Osteoblast (primary cell): ENCODE measurements around the gene CABLES1. TPM values are rescaled to one million over a fixed set of nuclear protein-coding genes. Genes with fewer than 3 reads are reported as not detected.

Experiments
- DNase-seq: peaks from one replicate; pipeline ENCODE4 v3.0.0; 2011; ENCODE audit warnings: low spot score, mixed read lengths; ENCODE audit not compliant: insufficient read length; ENCODE audit errors: missing footprints
- H2AFZ ChIP-seq: 2 replicates; pipeline ENCODE4 v1.6.0; 2011; ENCODE audit warnings: mild to moderate bottlenecking, low read length
- H3K27ac ChIP-seq: 2 replicates; pipeline ENCODE4 v1.5.1; 2011; ENCODE audit warnings: mild to moderate bottlenecking, low read depth, low read length, moderate library complexity
- H3K27me3 ChIP-seq: 2 replicates; pipeline ENCODE4 v1.6.0; 2012; ENCODE audit warnings: mild to moderate bottlenecking, control low read depth, inconsistent platforms, low read length, moderate library complexity; ENCODE audit not compliant: insufficient read depth
- H3K36me3 ChIP-seq: 2 replicates; pipeline ENCODE4 v1.5.1; 2011; ENCODE audit warnings: mild to moderate bottlenecking, low read length, control low read depth, moderate library complexity; ENCODE audit not compliant: insufficient read depth
- H3K4me1 ChIP-seq: 2 replicates; pipeline ENCODE4 v1.5.1; 2011; ENCODE audit warnings: mild to moderate bottlenecking, low read length, control low read depth, moderate library complexity; ENCODE audit not compliant: insufficient read depth
- H3K4me2 ChIP-seq: 2 replicates; pipeline ENCODE4 v1.6.0; 2011; ENCODE audit warnings: mild to moderate bottlenecking, low read length; ENCODE audit not compliant: insufficient read depth
- H3K4me3 ChIP-seq: fragments of 200-600 bp; sonication (generic); 3 replicates; pipeline ENCODE4 v1.5.1; 2012; ENCODE audit warnings: mild to moderate bottlenecking, low read length, inconsistent platforms; ENCODE audit not compliant: insufficient read depth
- H3K79me2 ChIP-seq: 2 replicates; pipeline ENCODE4 v1.6.0; 2012; ENCODE audit warnings: mild to moderate bottlenecking, low read length, control low read depth, inconsistent platforms; ENCODE audit not compliant: insufficient read depth
- H3K9me3 ChIP-seq: 2 replicates; pipeline ENCODE4 v1.5.1; 2011; ENCODE audit warnings: low read depth, low read length, control low read depth
- H4K20me1 ChIP-seq: 2 replicates; pipeline ENCODE4 v1.6.0; 2012; ENCODE audit warnings: mild to moderate bottlenecking, low read length, control low read depth; ENCODE audit not compliant: insufficient read depth
- total RNA-seq: library from RNA; depleted of rRNA; stranded (reverse); fragments of >200 nt; gene quantifications from 2 replicates; pipeline ENCODE4 v1.2.3, GENCODE V29; 2012
- TF ChIP-seq, protein P1 (sequence below): IDR thresholded peaks from 2 replicates; pipeline ENCODE4 v1.5.1; 2011; ENCODE audit warnings: mild to moderate bottlenecking, low read depth, low read length, moderate library complexity; ENCODE audit errors: extremely low read depth

Gene CABLES1
- total RNA-seq, 1 donor = 13.0 TPM

DNA sequence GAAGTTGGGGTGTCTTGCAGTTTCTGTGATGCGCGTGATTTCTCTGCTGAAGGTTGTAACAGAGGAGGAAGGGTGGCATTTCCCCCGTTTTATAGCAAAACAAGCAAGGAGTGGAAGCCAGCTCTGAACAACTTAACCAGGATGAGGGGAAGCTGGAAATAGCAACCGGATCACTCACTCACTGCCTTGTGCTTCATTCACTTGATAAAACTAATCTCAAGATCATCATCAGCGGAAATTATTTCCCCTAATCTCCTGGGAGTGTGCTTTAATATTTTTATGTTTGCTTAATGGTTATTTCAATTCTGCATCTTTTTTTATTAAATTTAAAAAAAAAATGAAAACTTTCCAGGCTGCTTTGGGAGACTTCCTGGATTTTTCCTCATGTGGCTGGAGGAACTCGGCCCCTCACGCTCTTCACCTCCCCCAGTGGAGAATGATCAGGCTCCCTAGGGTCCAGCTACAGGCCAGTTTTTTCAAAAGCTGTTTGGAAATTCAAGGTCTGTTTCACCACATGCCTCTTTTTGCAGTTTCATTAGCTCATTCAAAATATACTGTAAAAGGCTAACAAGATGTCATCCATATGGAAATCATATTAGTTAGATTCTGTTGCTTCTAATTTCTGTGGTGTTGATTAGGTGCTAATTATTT lies 31.7 kb downstream of the CABLES1 start:
- Histone ChIP-seq H3K4me1 (peaks cover 12% of the 10 kb centered on the region), H2AFZ (no peak overlapping the region), H3K79me2 (peaks cover 57% of the 10 kb centered on the region), H3K9me3 (no peaks in the 10 kb centered on the region), H3K4me3 (no peak overlapping the region), H3K27me3 (no peaks in the 10 kb centered on the region), H3K27ac (peak overlapping the region; percentile 50), H3K36me3 (no peaks in the 10 kb centered on the region), H3K4me2 (peak overlapping the region; percentile 15), H4K20me1 (peaks cover 31% of the 10 kb centered on the region)
- DNase-seq = peak; percentile 90
- TF ChIP-seq, protein P1, sequence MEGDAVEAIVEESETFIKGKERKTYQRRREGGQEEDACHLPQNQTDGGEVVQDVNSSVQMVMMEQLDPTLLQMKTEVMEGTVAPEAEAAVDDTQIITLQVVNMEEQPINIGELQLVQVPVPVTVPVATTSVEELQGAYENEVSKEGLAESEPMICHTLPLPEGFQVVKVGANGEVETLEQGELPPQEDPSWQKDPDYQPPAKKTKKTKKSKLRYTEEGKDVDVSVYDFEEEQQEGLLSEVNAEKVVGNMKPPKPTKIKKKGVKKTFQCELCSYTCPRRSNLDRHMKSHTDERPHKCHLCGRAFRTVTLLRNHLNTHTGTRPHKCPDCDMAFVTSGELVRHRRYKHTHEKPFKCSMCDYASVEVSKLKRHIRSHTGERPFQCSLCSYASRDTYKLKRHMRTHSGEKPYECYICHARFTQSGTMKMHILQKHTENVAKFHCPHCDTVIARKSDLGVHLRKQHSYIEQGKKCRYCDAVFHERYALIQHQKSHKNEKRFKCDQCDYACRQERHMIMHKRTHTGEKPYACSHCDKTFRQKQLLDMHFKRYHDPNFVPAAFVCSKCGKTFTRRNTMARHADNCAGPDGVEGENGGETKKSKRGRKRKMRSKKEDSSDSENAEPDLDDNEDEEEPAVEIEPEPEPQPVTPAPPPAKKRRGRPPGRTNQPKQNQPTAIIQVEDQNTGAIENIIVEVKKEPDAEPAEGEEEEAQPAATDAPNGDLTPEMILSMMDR = no peak

DNA sequence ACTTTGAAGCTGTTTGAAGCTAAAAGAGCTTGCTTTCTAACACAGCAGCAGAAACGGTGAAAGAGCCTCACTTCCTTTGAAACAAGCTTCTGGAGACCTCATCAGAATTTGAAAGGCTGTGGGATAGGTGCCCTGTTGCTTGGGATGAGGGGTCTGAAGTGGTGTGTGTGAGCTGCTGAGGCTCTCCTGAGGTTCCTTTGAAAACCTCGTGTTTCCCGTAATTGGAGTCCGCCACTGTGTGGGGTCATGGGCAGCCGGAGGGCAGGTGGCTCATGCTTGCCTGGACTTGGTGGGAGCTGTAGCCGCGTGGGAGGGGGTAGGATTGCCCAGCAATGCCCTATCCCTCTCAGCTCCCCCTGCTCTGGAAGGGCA lies 34.4 kb downstream of the CABLES1 start:
- no peaks in the 10 kb centered on the region for H3K27me3 ChIP-seq
- DNase-seq = no peak
- no peak overlapping the region for H3K4me3 ChIP-seq
- H3K79me2 ChIP-seq = peaks cover 44% of the 10 kb centered on the region
- TF ChIP-seq, protein P1 = no peak
- H3K4me1 ChIP-seq = peaks cover 12% of the 10 kb centered on the region
- H3K9me3 ChIP-seq = no peaks in the 10 kb centered on the region
- H3K4me2 ChIP-seq = no peak overlapping the region
- H3K27ac ChIP-seq = no peak overlapping the region
- H4K20me1 ChIP-seq = peaks cover 29% of the 10 kb centered on the region
- H2AFZ ChIP-seq = no peak overlapping the region
- no peaks in the 10 kb centered on the region for H3K36me3 ChIP-seq

DNA sequence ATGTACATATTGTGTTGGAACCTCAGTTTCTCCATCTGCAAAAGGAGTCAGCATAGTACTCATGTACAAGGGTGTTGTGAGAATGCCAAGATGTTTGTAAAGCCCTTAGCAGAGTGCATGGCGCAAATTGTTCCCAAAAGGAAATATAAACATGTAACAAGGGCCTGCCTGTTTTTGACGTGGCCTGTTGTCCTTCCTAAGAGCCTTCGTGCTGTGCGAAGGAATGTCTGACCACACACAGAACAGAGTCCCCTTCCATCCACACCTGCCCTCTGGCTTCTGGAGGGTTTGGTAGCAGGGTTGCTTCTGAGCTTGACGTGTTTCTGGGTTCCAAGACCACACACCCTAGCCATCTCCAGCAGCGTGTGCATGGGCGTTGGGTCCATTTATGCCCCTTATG lies 34.9 kb downstream of the CABLES1 start:
- peaks cover 44% of the 10 kb centered on the region for H3K79me2 ChIP-seq
- no peaks in the 10 kb centered on the region for H3K9me3 ChIP-seq
- no peaks in the 10 kb centered on the region for H3K36me3 ChIP-seq
- DNase-seq = no peak
- H3K4me3 ChIP-seq = no peak overlapping the region
- H4K20me1 ChIP-seq = peaks cover 29% of the 10 kb centered on the region
- peaks cover 12% of the 10 kb centered on the region for H3K4me1 ChIP-seq
- no peak overlapping the region for H3K27ac ChIP-seq
- no peaks in the 10 kb centered on the region for H3K27me3 ChIP-seq
- TF ChIP-seq, protein P1 = no peak
- no peak overlapping the region for H2AFZ ChIP-seq
- no peak overlapping the region for H3K4me2 ChIP-seq

DNA sequence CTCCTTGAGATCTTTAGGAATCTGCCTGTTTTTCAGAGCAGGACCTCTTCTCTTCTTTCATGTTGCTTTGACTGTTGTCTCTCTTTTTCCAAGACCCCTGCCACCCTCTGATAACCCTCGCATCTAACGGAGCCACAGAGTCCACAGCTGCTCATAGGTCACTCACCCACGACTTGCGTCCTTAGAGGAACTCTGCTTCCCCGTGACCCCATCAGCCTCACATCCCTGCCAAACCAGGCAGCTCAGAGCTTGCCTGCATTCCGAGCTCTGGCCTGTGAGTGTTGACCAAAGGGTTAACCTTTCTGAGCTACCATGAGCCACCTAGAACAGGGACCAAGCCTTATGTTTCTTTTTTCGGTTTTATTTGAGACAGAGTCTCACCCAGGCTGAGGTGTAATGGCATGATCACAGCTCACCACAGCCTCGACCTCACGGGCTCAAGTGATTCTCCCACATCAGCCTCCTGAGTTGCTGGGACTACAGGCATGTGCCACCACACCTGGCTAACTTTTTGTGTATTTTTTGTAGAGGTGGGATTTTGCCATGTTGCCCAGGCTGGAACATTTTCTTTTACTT lies 36.4 kb downstream of the CABLES1 start:
- Histone ChIP-seq H3K4me1 (peaks cover 9% of the 10 kb centered on the region), H3K9me3 (no peaks in the 10 kb centered on the region), H2AFZ (no peak overlapping the region), H4K20me1 (peaks cover 41% of the 10 kb centered on the region), H3K79me2 (peaks cover 45% of the 10 kb centered on the region), H3K27me3 (no peaks in the 10 kb centered on the region), H3K27ac (no peak overlapping the region), H3K4me3 (no peak overlapping the region), H3K4me2 (no peak overlapping the region), H3K36me3 (no peaks in the 10 kb centered on the region)
- TF ChIP-seq, protein P1 = no peak
- no peak for DNase-seq
